Measurements from ENCODE around the gene TRIO. TPM values are rescaled to one million over a fixed set of nuclear protein-coding genes. Genes with fewer than 3 reads are reported as not detected.

TRIO gene
- total RNA-seq, 1 donor: 410 TPM

DNA sequence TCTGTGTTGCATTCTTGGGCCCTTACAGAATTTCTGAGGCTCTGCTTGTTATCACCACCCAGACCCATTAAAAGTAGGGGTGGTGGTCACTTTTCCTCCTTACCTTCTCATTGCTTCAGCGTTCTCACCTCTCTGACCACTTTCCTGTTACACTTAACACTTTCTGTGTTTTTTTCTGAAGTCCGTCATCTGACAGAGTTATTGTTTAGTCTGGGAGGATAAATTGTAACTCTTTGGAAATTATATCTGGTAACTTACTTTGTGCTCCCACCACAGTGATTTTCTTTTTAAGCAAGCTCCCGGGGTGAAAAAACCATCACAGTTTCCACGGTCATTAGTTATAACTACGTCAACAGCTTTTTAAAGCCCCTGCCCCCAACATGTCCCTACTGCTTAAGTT is 227.2 kb downstream of the TRIO start:
- no peak for DNase-seq (ENCODE audit: low read depth)
- TF ChIP-seq, protein P1, sequence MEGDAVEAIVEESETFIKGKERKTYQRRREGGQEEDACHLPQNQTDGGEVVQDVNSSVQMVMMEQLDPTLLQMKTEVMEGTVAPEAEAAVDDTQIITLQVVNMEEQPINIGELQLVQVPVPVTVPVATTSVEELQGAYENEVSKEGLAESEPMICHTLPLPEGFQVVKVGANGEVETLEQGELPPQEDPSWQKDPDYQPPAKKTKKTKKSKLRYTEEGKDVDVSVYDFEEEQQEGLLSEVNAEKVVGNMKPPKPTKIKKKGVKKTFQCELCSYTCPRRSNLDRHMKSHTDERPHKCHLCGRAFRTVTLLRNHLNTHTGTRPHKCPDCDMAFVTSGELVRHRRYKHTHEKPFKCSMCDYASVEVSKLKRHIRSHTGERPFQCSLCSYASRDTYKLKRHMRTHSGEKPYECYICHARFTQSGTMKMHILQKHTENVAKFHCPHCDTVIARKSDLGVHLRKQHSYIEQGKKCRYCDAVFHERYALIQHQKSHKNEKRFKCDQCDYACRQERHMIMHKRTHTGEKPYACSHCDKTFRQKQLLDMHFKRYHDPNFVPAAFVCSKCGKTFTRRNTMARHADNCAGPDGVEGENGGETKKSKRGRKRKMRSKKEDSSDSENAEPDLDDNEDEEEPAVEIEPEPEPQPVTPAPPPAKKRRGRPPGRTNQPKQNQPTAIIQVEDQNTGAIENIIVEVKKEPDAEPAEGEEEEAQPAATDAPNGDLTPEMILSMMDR (IDR thresholded peaks at IDR 0.05; ENCODE audit: insufficient read depth, low read depth, low read length): no peak

DNA sequence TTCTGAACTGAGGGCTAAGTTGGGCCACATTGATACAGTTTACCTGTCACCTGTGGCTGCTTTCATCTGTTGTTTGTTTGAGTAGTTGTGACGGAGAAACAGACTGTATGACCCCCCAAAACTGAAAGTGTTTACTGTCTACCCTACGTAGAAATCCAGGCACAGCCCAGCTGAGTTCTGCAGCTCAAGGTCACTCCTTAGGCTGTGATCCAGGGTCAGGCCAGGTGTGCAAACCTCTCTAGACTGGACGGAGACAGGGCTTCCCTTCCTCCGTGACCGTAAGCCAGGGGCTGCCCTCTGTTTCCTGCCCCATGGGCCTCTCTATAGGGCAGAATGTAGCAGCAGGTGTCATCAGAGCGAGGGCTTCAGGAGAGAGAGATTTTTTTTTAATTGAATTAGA is 230.5 kb downstream of the TRIO start:
- no peak overlapping the region for H3K4me3 ChIP-seq (ENCODE audit: low read depth, low read length)
- TF ChIP-seq, protein P1 (IDR thresholded peaks at IDR 0.05; ENCODE audit: insufficient read depth, low read depth, low read length): no peak
- DNase-seq (ENCODE audit: low read depth): no peak

More for the DNA sequence above, 227.2 kb downstream of the TRIO start:
- no peak overlapping the region for H3K4me3 ChIP-seq (ENCODE audit: low read depth, low read length)

DNA sequence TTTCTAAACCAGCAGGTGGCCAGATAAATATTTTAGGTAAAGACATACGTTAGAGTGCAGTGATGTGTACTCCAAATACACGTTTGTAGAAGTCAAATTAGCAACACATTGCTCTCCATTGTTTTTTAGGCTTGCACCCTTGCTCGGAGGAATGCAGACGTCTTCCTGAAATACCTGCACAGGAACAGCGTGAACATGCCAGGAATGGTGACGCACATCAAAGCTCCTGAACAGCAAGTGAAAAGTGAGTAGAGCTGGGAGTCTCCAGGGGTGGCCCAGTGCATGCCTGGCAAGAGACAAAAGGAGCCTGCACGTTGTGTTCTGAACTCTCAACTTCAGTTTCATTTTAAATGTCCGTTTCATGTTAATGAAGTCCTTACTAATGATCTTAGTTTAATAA is 231.0 kb downstream of the TRIO start:
- TF ChIP-seq, protein P1 (IDR thresholded peaks at IDR 0.05; ENCODE audit: insufficient read depth, low read depth, low read length): no peak
- DNase-seq (ENCODE audit: low read depth): no peak
- no peak overlapping the region for H3K4me3 ChIP-seq (ENCODE audit: low read depth, low read length)

DNA sequence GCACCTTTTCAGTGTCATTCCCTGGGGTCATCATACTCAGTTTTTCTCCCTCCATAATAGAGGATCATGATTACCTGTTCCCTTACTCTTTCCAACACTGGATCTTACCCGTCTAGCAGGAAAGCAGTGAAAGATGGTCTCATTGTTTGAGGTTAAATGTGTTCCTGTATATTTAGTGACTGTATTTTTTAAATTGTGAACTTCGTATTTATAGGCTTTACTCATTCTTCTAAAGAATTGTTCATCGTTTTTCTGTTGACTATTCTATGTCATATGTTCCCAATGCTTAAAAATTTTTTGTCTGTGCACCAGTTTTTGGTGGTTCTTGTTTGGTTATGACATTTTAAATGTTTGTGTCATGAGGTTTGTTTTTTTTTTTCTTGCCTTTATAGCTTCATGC is 233.6 kb downstream of the TRIO start:
- DNase-seq (ENCODE audit: low read depth): no peak
- TF ChIP-seq, protein P1 (IDR thresholded peaks at IDR 0.05; ENCODE audit: insufficient read depth, low read depth, low read length): no peak
- H3K4me3 ChIP-seq (ENCODE audit: low read depth, low read length): no peak overlapping the region

DNA sequence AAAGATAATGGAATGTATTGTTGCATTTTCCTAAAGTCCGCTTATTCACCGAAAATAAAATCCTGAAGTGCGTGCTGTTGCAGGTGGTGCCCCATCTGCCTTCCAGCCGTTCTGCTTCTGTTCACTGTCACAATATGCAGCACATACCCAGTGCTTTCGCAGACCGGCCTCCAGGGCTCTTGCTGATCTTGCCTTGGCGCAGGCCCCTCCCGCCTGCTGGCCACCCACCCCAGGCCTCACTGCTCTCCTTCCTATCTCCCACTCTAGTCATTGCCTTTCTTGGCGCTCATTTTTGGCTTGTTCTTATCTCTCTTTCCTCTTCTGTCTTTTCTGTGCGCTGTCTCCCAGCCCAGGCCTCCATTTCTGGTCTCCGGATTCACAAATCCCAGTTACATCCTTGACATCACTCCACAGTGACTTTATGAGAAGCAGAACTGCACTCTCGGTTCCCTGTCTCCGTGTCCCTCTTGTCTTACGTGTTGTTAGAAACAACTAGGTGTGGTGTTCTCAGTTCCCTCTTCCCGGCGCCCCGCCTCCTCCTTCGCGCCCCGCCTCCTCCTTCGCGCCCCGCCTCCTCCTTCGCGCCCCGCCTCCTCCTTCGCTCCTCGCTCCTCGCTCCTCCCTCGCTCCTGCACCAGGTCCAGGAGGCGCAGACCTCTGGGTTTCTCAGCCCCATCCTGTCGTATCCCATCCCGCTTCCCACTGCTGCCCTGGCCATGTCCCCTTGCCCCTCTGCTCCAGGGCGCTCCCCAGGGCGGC is 236.8 kb downstream of the TRIO start:
- TF ChIP-seq, protein P1 (IDR thresholded peaks at IDR 0.05; ENCODE audit: insufficient read depth, low read depth, low read length): no peak
- DNase-seq (ENCODE audit: low read depth): no peak
- H3K4me3 ChIP-seq (ENCODE audit: low read depth, low read length): no peak overlapping the region

DNA sequence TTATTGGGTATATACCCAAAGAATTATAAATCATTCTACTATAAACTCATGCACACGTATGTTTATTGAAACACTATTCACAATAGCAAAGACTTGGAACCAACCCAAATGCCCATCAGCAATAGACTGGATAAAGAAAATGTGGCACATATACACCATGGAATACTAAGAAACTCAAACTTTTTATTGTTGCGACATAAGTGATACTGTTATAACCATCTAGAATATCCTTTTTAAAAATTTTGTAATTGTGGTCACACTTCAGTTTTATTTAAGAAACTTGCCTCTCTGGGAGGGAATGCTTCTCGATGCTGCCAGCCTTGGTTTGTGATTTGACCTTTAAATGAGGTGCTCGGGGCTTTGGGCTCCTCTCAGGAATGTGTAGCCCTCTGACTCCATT is 237.6 kb downstream of the TRIO start:
- TF ChIP-seq, protein P1 (IDR thresholded peaks at IDR 0.05; ENCODE audit: insufficient read depth, low read depth, low read length): no peak
- DNase-seq (ENCODE audit: low read depth): no peak
- H3K4me3 ChIP-seq (ENCODE audit: low read depth, low read length): no peak overlapping the region

DNA sequence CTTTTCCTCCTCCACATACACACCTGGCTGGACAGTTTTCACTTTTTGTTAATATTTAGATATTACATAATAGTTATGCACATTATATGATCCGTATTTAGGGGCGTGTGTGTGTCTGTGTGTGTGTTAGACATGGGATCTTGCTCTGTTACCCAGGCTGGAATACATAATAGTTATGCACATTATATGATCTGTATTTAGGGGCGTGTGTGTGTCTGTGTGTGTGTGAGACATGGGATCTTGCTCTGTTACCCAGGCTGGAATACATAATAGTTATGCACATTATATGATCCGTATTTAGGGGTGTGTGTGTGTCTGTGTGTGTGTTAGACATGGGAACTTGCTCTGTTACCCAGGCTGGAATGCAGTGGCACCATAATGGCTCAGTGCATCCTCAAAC is 239.5 kb downstream of the TRIO start:
- TF ChIP-seq, protein P1 (IDR thresholded peaks at IDR 0.05; ENCODE audit: insufficient read depth, low read depth, low read length): no peak
- DNase-seq (ENCODE audit: low read depth): no peak
- H3K4me3 ChIP-seq (ENCODE audit: low read depth, low read length): no peak overlapping the region
